ENCODE data around the gene ANXA2.
A peak's percentile ranks its signal among the peaks of the same experiment; 100 is the strongest.

Gene ANXA2

GRCh38 chr15:60392986-60393790 lies 4.6 kb downstream of the ANXA2 start:
- Mint-ChIP-seq H3K27ac (ENCODE audit: low read depth) (peak overlapping the region; percentile 83), H3K27me3 (no peaks in the 10 kb centered on the region), H3K9me3 (no peaks in the 10 kb centered on the region), H3K4me1 (peaks cover 73% of the 10 kb centered on the region), H3K36me3 (ENCODE audit: insufficient read depth) (peaks cover 17% of the 10 kb centered on the region), H3K4me3 (peak overlapping the region; percentile 14)
- ATAC-seq (replicated peaks; ENCODE audit: extremely low read depth, poor library complexity, severe bottlenecking), result no peak
- no peak for DNase-seq (ENCODE audit: low spot score in 2 of 2)

GRCh38 chr15:60392601-60392985 lies 5.2 kb downstream of the ANXA2 start:
- DNase-seq (ENCODE audit: low spot score in 2 of 2) (peak in 1 of 2 donors; percentile 47), ATAC-seq (replicated peaks; ENCODE audit: extremely low read depth, poor library complexity, severe bottlenecking) (peak; percentile 37)
- peaks cover 12% of the 10 kb centered on the region for H3K36me3 Mint-ChIP-seq (ENCODE audit: insufficient read depth)

DNA sequence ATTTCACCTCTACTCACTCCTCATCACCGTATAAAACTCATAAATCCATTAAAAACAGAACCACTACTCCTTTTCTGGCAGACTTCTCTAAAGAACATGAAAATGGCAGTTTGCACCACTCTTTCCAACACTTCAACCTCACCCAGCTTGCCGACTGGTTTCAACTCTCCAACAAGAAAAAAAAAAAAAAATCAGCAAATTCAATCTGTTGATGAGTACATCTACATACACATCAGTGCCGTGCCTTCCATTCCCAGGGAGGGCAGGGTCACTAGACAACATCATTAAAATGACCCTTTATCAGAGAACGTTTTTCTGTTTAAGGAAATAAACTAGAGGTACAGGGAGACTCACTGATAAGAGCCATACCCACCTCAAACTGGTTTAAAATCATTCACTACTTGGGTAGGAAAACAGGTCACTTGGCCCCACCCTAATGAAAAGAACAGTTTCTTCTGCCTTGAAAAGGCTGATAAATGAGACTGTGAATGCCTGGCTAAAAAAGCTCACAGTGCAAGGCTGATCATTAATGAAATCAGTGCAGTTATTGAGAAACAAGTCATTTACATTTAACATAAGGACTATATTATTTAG lies 6.0 kb downstream of the ANXA2 start:
- peak overlapping the region; percentile 83 for H3K27ac Mint-ChIP-seq (ENCODE audit: low read depth)

More at GRCh38 chr15:60392601-60392985, 5.2 kb downstream of the ANXA2 start:
- peaks cover 74% of the 10 kb centered on the region for H3K4me1 Mint-ChIP-seq
- no peaks in the 10 kb centered on the region for H3K9me3 Mint-ChIP-seq
- H3K4me3 Mint-ChIP-seq, result peak overlapping the region; percentile 14
- peak overlapping the region; percentile 83 for H3K27ac Mint-ChIP-seq (ENCODE audit: low read depth)
- H3K27me3 Mint-ChIP-seq, result no peaks in the 10 kb centered on the region

DNA sequence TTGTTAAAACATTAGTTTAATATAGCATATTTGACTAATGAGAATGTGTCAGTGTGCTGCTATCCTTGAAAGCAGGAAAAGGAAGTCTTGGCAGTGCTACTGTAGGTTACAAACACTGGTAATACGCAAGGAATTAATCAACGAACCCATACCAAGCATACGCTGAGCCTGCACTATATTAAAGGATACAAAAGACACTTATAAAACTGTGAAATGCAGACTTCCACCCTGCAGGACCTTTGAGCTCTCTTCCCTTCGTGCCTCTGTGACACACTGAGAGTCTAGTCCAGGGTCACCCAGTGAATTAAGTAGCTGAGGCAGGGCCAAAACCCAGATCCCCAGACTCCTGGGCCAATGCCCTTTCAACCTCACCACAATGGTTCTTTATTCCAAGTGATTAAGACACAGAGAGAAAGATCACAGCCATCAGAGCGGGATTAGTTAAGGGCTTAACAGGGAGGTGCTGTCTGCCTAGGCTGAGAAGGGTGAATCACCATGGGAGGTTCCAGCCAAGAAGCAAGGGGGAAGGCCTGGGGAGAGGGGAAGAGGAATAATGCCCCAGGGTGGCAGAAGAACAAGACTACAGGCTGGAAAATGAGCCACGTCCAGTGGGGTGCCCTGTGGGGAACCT lies 6.8 kb downstream of the ANXA2 start:
- Mint-ChIP-seq H3K27ac (ENCODE audit: low read depth) (peak overlapping the region; percentile 83), H3K27me3 (no peaks in the 10 kb centered on the region), H3K36me3 (ENCODE audit: insufficient read depth) (peaks cover 13% of the 10 kb centered on the region), H3K4me3 (no peak overlapping the region), H3K4me1 (peaks cover 78% of the 10 kb centered on the region), H3K9me3 (no peaks in the 10 kb centered on the region)
- ATAC-seq (replicated peaks; ENCODE audit: extremely low read depth, poor library complexity, severe bottlenecking), result no peak
- no peak for DNase-seq (ENCODE audit: low spot score in 2 of 2)

More for the DNA sequence above, 6.0 kb downstream of the ANXA2 start:
- ATAC-seq (replicated peaks; ENCODE audit: extremely low read depth, poor library complexity, severe bottlenecking) (no peak), DNase-seq (ENCODE audit: low spot score in 2 of 2) (no peak)
- no peaks in the 10 kb centered on the region for H3K9me3 Mint-ChIP-seq
- peaks cover 10% of the 10 kb centered on the region for H3K36me3 Mint-ChIP-seq (ENCODE audit: insufficient read depth)
- no peaks in the 10 kb centered on the region for H3K27me3 Mint-ChIP-seq
- H3K4me3 Mint-ChIP-seq, result peak overlapping the region; percentile 15
- H3K4me1 Mint-ChIP-seq, result peaks cover 78% of the 10 kb centered on the region

DNA sequence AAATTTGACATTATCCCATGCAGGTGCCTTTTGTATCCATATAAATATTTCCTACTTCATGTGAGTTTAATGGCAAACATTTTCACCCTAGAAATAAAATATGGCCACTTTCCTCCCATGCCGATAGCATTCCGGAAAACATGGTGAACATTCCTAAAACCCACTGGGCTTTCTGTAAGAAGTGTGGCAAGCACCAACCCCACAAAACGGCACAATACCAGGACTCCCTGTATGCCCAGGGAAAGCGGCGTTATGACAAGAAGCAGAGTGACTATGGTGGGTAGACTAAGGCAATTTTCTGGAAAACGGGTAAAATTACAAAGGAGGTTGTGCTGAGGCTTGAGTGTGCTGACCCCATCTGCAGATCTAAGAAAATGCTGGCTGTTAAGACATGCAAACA lies 7.6 kb downstream of the ANXA2 start:
- ATAC-seq (replicated peaks; ENCODE audit: extremely low read depth, poor library complexity, severe bottlenecking) (no peak), DNase-seq (ENCODE audit: low spot score in 2 of 2) (no peak)
- peaks cover 81% of the 10 kb centered on the region for H3K4me1 Mint-ChIP-seq
- peaks cover 13% of the 10 kb centered on the region for H3K36me3 Mint-ChIP-seq (ENCODE audit: insufficient read depth)
- H3K27me3 Mint-ChIP-seq, result no peaks in the 10 kb centered on the region
- H3K4me3 Mint-ChIP-seq, result peak overlapping the region; percentile 46
- no peaks in the 10 kb centered on the region for H3K9me3 Mint-ChIP-seq
- peak overlapping the region; percentile 49 for H3K27ac Mint-ChIP-seq (ENCODE audit: low read depth)

DNA sequence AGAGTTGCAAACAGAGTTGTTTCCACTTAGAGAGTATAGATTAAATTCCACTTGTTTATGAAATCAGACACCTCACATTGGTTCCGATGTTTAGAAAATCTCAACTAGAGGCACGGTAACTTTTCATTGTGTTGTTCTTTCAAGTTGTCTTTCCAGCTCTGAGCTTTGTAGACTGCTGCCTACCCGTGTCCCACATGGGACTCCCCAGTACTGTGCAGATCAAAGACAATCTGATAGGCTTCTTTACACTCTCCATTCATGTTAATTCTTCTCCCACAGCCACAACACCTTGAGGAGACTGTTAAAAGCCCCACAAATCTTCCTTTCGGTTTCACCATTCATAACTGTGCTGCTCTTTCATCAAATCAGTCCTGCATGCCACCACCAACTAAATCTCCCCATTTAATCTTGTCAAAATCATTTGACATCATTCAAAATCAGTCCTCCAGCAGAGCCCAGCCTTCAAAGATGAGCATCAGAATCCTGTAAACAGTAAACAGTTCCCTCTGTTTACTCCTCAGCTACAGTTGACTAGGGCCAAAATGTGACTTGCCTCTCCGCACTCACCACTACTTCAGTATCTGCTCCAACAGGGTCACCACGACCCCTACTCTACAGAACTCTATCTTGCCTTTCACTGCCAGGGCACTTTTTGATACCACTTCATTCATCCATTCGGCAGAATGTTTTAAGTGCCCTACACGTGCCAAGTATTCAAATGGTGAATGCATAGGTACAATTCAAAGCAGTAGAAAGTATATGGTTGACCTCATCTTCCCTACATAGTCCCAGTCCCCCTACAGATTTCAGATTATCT lies 8.3 kb downstream of the ANXA2 start:
- peaks cover 13% of the 10 kb centered on the region for H3K36me3 Mint-ChIP-seq (ENCODE audit: insufficient read depth)
- ATAC-seq (replicated peaks; ENCODE audit: extremely low read depth, poor library complexity, severe bottlenecking) (peak; percentile 97), DNase-seq (ENCODE audit: low spot score in 2 of 2) (peak in 1 of 2 donors; percentile 42)
- peak overlapping the region; percentile 49 for H3K27ac Mint-ChIP-seq (ENCODE audit: low read depth)
- H3K4me3 Mint-ChIP-seq, result peak overlapping the region; percentile 46
- no peaks in the 10 kb centered on the region for H3K9me3 Mint-ChIP-seq
- H3K27me3 Mint-ChIP-seq, result no peaks in the 10 kb centered on the region
- peaks cover 77% of the 10 kb centered on the region for H3K4me1 Mint-ChIP-seq

- H3K27ac Mint-ChIP-seq (ENCODE audit: low read depth), result no peak overlapping the region
- H3K4me3 Mint-ChIP-seq, result no peak overlapping the region
- DNase-seq (ENCODE audit: low spot score in 2 of 2), result no peak
- H3K9me3 Mint-ChIP-seq, result no peaks in the 10 kb centered on the region
- H3K36me3 Mint-ChIP-seq (ENCODE audit: insufficient read depth), result peaks cover 18% of the 10 kb centered on the region
- ATAC-seq (replicated peaks; ENCODE audit: extremely low read depth, poor library complexity, severe bottlenecking), result no peak
- H3K27me3 Mint-ChIP-seq, result no peaks in the 10 kb centered on the region
- H3K4me1 Mint-ChIP-seq, result peaks cover 72% of the 10 kb centered on the region
These were observed 10.5 kb downstream of the ANXA2 start for GRCh38 chr15:60387321-60387720.

DNA sequence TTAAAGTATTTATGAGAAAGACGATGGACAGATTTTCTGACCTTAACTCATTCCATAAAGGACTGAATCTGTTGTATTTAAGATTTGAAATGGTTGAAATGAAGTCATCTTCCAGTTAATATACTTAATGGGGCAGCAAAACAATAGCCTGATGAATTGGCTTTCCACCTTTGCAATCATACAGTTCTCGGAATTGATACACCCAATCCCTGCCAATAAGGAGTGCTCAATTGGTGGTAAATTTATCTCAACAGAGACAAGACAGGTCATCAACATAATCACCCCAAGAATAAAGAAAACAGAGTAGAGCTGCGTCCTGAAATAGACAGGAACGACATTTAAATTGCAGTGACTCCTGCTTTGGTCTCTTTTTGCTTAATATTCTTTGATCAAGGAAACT lies 11.2 kb downstream of the ANXA2 start:
- Mint-ChIP-seq H3K4me1 (peaks cover 69% of the 10 kb centered on the region), H3K27ac (ENCODE audit: low read depth) (no peak overlapping the region)
- ATAC-seq (replicated peaks; ENCODE audit: extremely low read depth, poor library complexity, severe bottlenecking), result no peak

GRCh38 chr15:60385620-60386552 lies 11.9 kb downstream of the ANXA2 start:
- no peaks in the 10 kb centered on the region for H3K9me3 Mint-ChIP-seq
- H3K27ac Mint-ChIP-seq (ENCODE audit: low read depth), result no peak overlapping the region
- H3K4me1 Mint-ChIP-seq, result peaks cover 61% of the 10 kb centered on the region
- H3K27me3 Mint-ChIP-seq, result no peaks in the 10 kb centered on the region
- DNase-seq (ENCODE audit: low spot score in 2 of 2), result no peak
- peaks cover 25% of the 10 kb centered on the region for H3K36me3 Mint-ChIP-seq (ENCODE audit: insufficient read depth)
- no peak for ATAC-seq (replicated peaks; ENCODE audit: extremely low read depth, poor library complexity, severe bottlenecking)
- no peak overlapping the region for H3K4me3 Mint-ChIP-seq

More for the DNA sequence above, 11.2 kb downstream of the ANXA2 start:
- no peak for DNase-seq (ENCODE audit: low spot score in 2 of 2)
- peaks cover 19% of the 10 kb centered on the region for H3K36me3 Mint-ChIP-seq (ENCODE audit: insufficient read depth)
- H3K4me3 Mint-ChIP-seq, result no peak overlapping the region
- no peaks in the 10 kb centered on the region for H3K27me3 Mint-ChIP-seq
- H3K9me3 Mint-ChIP-seq, result no peaks in the 10 kb centered on the region

- Mint-ChIP-seq H3K9me3 (no peaks in the 10 kb centered on the region), H3K36me3 (ENCODE audit: insufficient read depth) (peaks cover 36% of the 10 kb centered on the region), H3K27me3 (no peaks in the 10 kb centered on the region), H3K4me1 (peaks cover 49% of the 10 kb centered on the region), H3K4me3 (no peak overlapping the region), H3K27ac (ENCODE audit: low read depth) (no peak overlapping the region)
- DNase-seq (ENCODE audit: low spot score in 2 of 2) (no peak), ATAC-seq (replicated peaks; ENCODE audit: extremely low read depth, poor library complexity, severe bottlenecking) (no peak)
These were observed 13.2 kb downstream of the ANXA2 start for GRCh38 chr15:60384526-60385126.

GRCh38 chr15:60384053-60384452 lies 13.7 kb downstream of the ANXA2 start:
- no peaks in the 10 kb centered on the region for H3K9me3 Mint-ChIP-seq
- peaks cover 39% of the 10 kb centered on the region for H3K36me3 Mint-ChIP-seq (ENCODE audit: insufficient read depth)
- H3K27me3 Mint-ChIP-seq, result no peaks in the 10 kb centered on the region
- no peak for ATAC-seq (replicated peaks; ENCODE audit: extremely low read depth, poor library complexity, severe bottlenecking)
- H3K4me3 Mint-ChIP-seq, result no peak overlapping the region
- no peak for DNase-seq (ENCODE audit: low spot score in 2 of 2)
- H3K27ac Mint-ChIP-seq (ENCODE audit: low read depth), result peak overlapping the region; percentile 13
- peaks cover 43% of the 10 kb centered on the region for H3K4me1 Mint-ChIP-seq
